ENCODE measurements around the gene RNF19B. TPM values are rescaled to one million over a fixed set of nuclear protein-coding genes. Genes with fewer than 3 reads are reported as not detected.

RNF19B gene
- polyA plus RNA-seq (2013, experiment 1 of 2), result 9.8 TPM
- polyA plus RNA-seq (2013, experiment 2 of 2), result 9.4 TPM

GRCh38 chr1:32964461-32965250 is at the start of gene RNF19B:
Gene RNF19B, minus strand, starts transcription at chr1:32964809. Its CDS starts 124 bp downstream, at chr1:32964685.
- Histone ChIP-seq H3K27me3 (ENCODE audit: insufficient read depth, low read length) (peaks cover 24% of the 10 kb centered on the region), H3K9ac (ENCODE audit: low read depth, low read length) (peak within 1 kb of the TSS; percentile 72), H3K9me3 (ENCODE audit: insufficient read depth, low read depth, low read length) (no peaks in the 10 kb centered on the region), H3K4me3 (ENCODE audit: low read length) (peak within 1 kb of the TSS; percentile 91), H3K36me3 (ENCODE audit: insufficient read depth, low read length) (no peaks in the 10 kb centered on the region), H3K27ac (ENCODE audit: low read depth, low read length) (peak within 1 kb of the TSS; percentile 82; the same call in 1 of the 2 replicates), H3K4me1 (ENCODE audit: insufficient read depth, low read length) (peaks cover 14% of the 10 kb centered on the region)
- 1% methylated on average over 83 of the region's 83 CpGs for WGBS

- Histone ChIP-seq H3K9me3 (ENCODE audit: insufficient read depth, low read depth, low read length) (no peaks in the 10 kb centered on the region), H3K4me3 (ENCODE audit: low read length) (no peak overlapping the region), H3K4me1 (ENCODE audit: insufficient read depth, low read length) (no peaks in the 10 kb centered on the region), H3K27me3 (ENCODE audit: insufficient read depth, low read length) (no peaks in the 10 kb centered on the region), H3K36me3 (ENCODE audit: insufficient read depth, low read length) (peaks cover 73% of the 10 kb centered on the region), H3K27ac (ENCODE audit: low read depth, low read length) (no peak overlapping the region), H3K9ac (ENCODE audit: low read depth, low read length) (no peak overlapping the region)
- 100% methylated on average over 1 of the region's 1 CpG for WGBS
Measured at GRCh38 chr1:33013791-33014190, 49.2 kb upstream of the RNF19B start.

- Histone ChIP-seq H3K4me3 (ENCODE audit: low read length) (no peak overlapping the region), H3K4me1 (ENCODE audit: insufficient read depth, low read length) (peaks cover 7% of the 10 kb centered on the region; the same call in 1 of the 2 replicates), H3K9me3 (ENCODE audit: insufficient read depth, low read depth, low read length) (no peaks in the 10 kb centered on the region), H3K9ac (ENCODE audit: low read depth, low read length) (no peak overlapping the region), H3K27me3 (ENCODE audit: insufficient read depth, low read length) (no peaks in the 10 kb centered on the region), H3K27ac (ENCODE audit: low read depth, low read length) (no peak overlapping the region), H3K36me3 (ENCODE audit: insufficient read depth, low read length) (peaks cover 70% of the 10 kb centered on the region)
- 94% methylated on average over 3 of the region's 3 CpGs for whole genome bisulfite sequencing
Measured at GRCh38 chr1:33012165-33012564, 47.6 kb upstream of the RNF19B start.

GRCh38 chr1:33010932-33011731 is 46.5 kb upstream of the RNF19B start:
- Histone ChIP-seq H3K4me3 (ENCODE audit: low read length) (no peak overlapping the region), H3K9ac (ENCODE audit: low read depth, low read length) (no peak overlapping the region), H3K36me3 (ENCODE audit: insufficient read depth, low read length) (peaks cover 68% of the 10 kb centered on the region), H3K27me3 (ENCODE audit: insufficient read depth, low read length) (no peaks in the 10 kb centered on the region), H3K4me1 (ENCODE audit: insufficient read depth, low read length) (peaks cover 7% of the 10 kb centered on the region; the same call in 1 of the 2 replicates), H3K27ac (ENCODE audit: low read depth, low read length) (no peak overlapping the region), H3K9me3 (ENCODE audit: insufficient read depth, low read depth, low read length) (no peaks in the 10 kb centered on the region)
- 98% methylated on average over 5 of the region's 5 CpGs for WGBS

- Histone ChIP-seq H3K9ac (ENCODE audit: low read depth, low read length) (no peak overlapping the region), H3K9me3 (ENCODE audit: insufficient read depth, low read depth, low read length) (no peaks in the 10 kb centered on the region), H3K4me1 (ENCODE audit: insufficient read depth, low read length) (peaks cover 7% of the 10 kb centered on the region; the same call in 1 of the 2 replicates), H3K27ac (ENCODE audit: low read depth, low read length) (no peak overlapping the region), H3K36me3 (ENCODE audit: insufficient read depth, low read length) (peaks cover 65% of the 10 kb centered on the region), H3K27me3 (ENCODE audit: insufficient read depth, low read length) (no peaks in the 10 kb centered on the region), H3K4me3 (ENCODE audit: low read length) (no peak overlapping the region)
- WGBS, result 81% methylated on average over 1 of the region's 1 CpG
Measured at GRCh38 chr1:33009561-33009960, 45.0 kb upstream of the RNF19B start.

GRCh38 chr1:33008051-33008914 is 43.7 kb upstream of the RNF19B start:
- no peak overlapping the region; the same call in 1 of the 2 replicates for H3K27ac ChIP-seq (ENCODE audit: low read depth, low read length)
- no peaks in the 10 kb centered on the region for H3K27me3 ChIP-seq (ENCODE audit: insufficient read depth, low read length)
- no peak overlapping the region for H3K4me3 ChIP-seq (ENCODE audit: low read length)
- WGBS, result 92% methylated on average over 13 of the region's 13 CpGs
- no peak overlapping the region for H3K9ac ChIP-seq (ENCODE audit: low read depth, low read length)
- peaks cover 7% of the 10 kb centered on the region; the same call in 1 of the 2 replicates for H3K4me1 ChIP-seq (ENCODE audit: insufficient read depth, low read length)
- H3K9me3 ChIP-seq (ENCODE audit: insufficient read depth, low read depth, low read length), result no peaks in the 10 kb centered on the region
- peaks cover 52% of the 10 kb centered on the region for H3K36me3 ChIP-seq (ENCODE audit: insufficient read depth, low read length)

GRCh38 chr1:33007190-33008050 is 42.8 kb upstream of the RNF19B start:
- H3K4me1 ChIP-seq (ENCODE audit: insufficient read depth, low read length), result peaks cover 7% of the 10 kb centered on the region; the same call in 1 of the 2 replicates
- 86% methylated on average over 5 of the region's 6 CpGs for WGBS
- no peak overlapping the region for H3K4me3 ChIP-seq (ENCODE audit: low read length)
- H3K9me3 ChIP-seq (ENCODE audit: insufficient read depth, low read depth, low read length), result no peaks in the 10 kb centered on the region
- no peak overlapping the region for H3K9ac ChIP-seq (ENCODE audit: low read depth, low read length)
- peaks cover 43% of the 10 kb centered on the region for H3K36me3 ChIP-seq (ENCODE audit: insufficient read depth, low read length)
- H3K27me3 ChIP-seq (ENCODE audit: insufficient read depth, low read length), result no peaks in the 10 kb centered on the region
- H3K27ac ChIP-seq (ENCODE audit: low read depth, low read length), result no peak overlapping the region

- Histone ChIP-seq H3K4me3 (ENCODE audit: low read length) (no peak overlapping the region), H3K27ac (ENCODE audit: low read depth, low read length) (no peak overlapping the region), H3K36me3 (ENCODE audit: insufficient read depth, low read length) (peaks cover 28% of the 10 kb centered on the region), H3K4me1 (ENCODE audit: insufficient read depth, low read length) (peaks cover 11% of the 10 kb centered on the region; the same call in 1 of the 2 replicates), H3K9me3 (ENCODE audit: insufficient read depth, low read depth, low read length) (no peaks in the 10 kb centered on the region), H3K9ac (ENCODE audit: low read depth, low read length) (no peak overlapping the region), H3K27me3 (ENCODE audit: insufficient read depth, low read length) (no peaks in the 10 kb centered on the region)
- 83% methylated on average over 9 of the region's 9 CpGs for WGBS
Measured at GRCh38 chr1:33005838-33006421, 41.3 kb upstream of the RNF19B start.

- WGBS, result 95% methylated on average over 2 of the region's 2 CpGs
- Histone ChIP-seq H3K9me3 (ENCODE audit: insufficient read depth, low read depth, low read length) (no peaks in the 10 kb centered on the region), H3K27me3 (ENCODE audit: insufficient read depth, low read length) (no peaks in the 10 kb centered on the region), H3K9ac (ENCODE audit: low read depth, low read length) (no peak overlapping the region), H3K4me1 (ENCODE audit: insufficient read depth, low read length) (peaks cover 17% of the 10 kb centered on the region; the same call in 1 of the 2 replicates), H3K36me3 (ENCODE audit: insufficient read depth, low read length) (peaks cover 23% of the 10 kb centered on the region), H3K27ac (ENCODE audit: low read depth, low read length) (no peak overlapping the region), H3K4me3 (ENCODE audit: low read length) (no peak overlapping the region)
Measured at GRCh38 chr1:33005117-33005837, 40.7 kb upstream of the RNF19B start.
